ENCODE results near the gene ENDOD1.

The ENDOD1 gene

GRCh38 chr11:95175818-95176380 lies 86.3 kb downstream of the ENDOD1 start:
- DNase-seq (ENCODE audit: low read depth in 2 of 2) = no peak

Data from fibroblast of skin of left quadriceps (primary cell).